ENCODE results near the gene FNDC4.

DNA sequence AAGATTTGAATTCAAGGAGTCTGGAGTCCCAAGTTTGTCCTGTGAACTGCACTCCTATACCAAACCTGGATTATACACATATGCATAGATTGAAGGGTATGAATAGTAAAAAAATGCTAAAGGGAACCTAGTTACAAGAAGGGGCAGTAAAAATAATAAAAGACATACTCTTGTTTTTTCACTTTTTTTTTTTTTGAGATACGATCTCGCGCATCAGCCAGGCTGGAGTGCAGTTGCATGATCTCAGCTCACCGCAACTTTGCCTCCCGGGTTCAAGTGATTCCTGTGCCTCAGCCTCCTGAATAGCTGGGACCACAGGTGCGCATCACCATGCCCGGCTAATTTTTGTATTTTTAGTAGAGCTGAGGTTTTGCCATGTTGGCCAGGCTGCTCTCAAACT lies 30.6 kb downstream of the FNDC4 start:
- TF ChIP-seq ZNF354C (tag by site-specific recombination; IDR thresholded peaks at IDR 0.05; ENCODE audit: borderline replicate concordance, low read depth), result no peak
- TF ChIP-seq, protein P1, sequence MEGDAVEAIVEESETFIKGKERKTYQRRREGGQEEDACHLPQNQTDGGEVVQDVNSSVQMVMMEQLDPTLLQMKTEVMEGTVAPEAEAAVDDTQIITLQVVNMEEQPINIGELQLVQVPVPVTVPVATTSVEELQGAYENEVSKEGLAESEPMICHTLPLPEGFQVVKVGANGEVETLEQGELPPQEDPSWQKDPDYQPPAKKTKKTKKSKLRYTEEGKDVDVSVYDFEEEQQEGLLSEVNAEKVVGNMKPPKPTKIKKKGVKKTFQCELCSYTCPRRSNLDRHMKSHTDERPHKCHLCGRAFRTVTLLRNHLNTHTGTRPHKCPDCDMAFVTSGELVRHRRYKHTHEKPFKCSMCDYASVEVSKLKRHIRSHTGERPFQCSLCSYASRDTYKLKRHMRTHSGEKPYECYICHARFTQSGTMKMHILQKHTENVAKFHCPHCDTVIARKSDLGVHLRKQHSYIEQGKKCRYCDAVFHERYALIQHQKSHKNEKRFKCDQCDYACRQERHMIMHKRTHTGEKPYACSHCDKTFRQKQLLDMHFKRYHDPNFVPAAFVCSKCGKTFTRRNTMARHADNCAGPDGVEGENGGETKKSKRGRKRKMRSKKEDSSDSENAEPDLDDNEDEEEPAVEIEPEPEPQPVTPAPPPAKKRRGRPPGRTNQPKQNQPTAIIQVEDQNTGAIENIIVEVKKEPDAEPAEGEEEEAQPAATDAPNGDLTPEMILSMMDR (tag by site-specific recombination; IDR thresholded peaks at IDR 0.05), result no peak
- TF ChIP-seq ZNF660 (tag by site-specific recombination; IDR thresholded peaks at IDR 0.05), result no peak
- TF ChIP-seq ZNF768 (tag by site-specific recombination; IDR thresholded peaks at IDR 0.05), result no peak
- no peak for TF ChIP-seq ZNF23 (tag by site-specific recombination; IDR thresholded peaks at IDR 0.05; ENCODE audit: borderline replicate concordance)

All from HEK293 (cell line).